ENCODE data around the gene AMFR. TPM values are rescaled to one million over a fixed set of nuclear protein-coding genes. Genes with fewer than 3 reads are reported as not detected.

The AMFR gene
- total and polyA plus RNA-seq, 10 of the 15 experiments (the other 5 are each of a cell fraction or from before 2014, with no cell fraction given) = 8.2 to 67.6 (median 28.1) TPM

- TF ChIP-seq GATAD2B (conservative IDR thresholded peaks at IDR 0.05; ENCODE audit: low read depth) (no peak), ZNF622 (IDR thresholded peaks at IDR 0.05) (no peak), MAX (IDR thresholded peaks at IDR 0.05; ENCODE audit: low read depth, low read length) (no peak), NFYA (IDR thresholded peaks at IDR 0.05; ENCODE audit: borderline replicate concordance, low read depth, low read length) (no peak)
These were observed 78.2 kb downstream of the AMFR start (continued) for GRCh38 chr16:56347166-56347565.

GRCh38 chr16:56346131-56346890 lies 79.0 kb downstream of the AMFR start:
- no peaks in the 10 kb centered on the region; the same call in 1 of the 2 replicates for H4K20me1 ChIP-seq (ENCODE audit: control insufficient read depth, insufficient read depth)
- intact Hi-C loops (cut with micrococcal nuclease; ENCODE audit: unreplicated experiment) = no loop called here
- H3K4me2 ChIP-seq (ENCODE audit: control insufficient read depth, insufficient read depth) = no peak overlapping the region
- RAD21 ChIA-PET (ENCODE audit: unreplicated experiment) = no interaction called here
- H3K9ac ChIP-seq (ENCODE audit: control insufficient read depth, insufficient read depth, low read length) = no peak overlapping the region
- no peaks in the 10 kb centered on the region for H3K79me2 ChIP-seq (ENCODE audit: control insufficient read depth, insufficient read depth, low read length)
- FAIRE-seq (no peak), DNase-seq (ENCODE audit: low read depth, low spot score) (no peak), ATAC-seq (no peak)
- in situ Hi-C loops (cut with MboI) = no loop called here
- WGBS (ENCODE audit: insufficient coverage, insufficient replicate concordance, low lambda C conversion rate, missing lambda C conversion rate) = 73% methylated on average over 15 of the region's 15 CpGs
- no peak overlapping the region for H3K27ac ChIP-seq (ENCODE audit: control insufficient read depth, insufficient read depth)
- no TSS peak for BruUV-seq (replicated peaks)
- POLR2A ChIA-PET = no interaction called here
- H3K27me3 ChIP-seq (replicated peaks in 1 of 2; ENCODE audit: control insufficient read depth in 2 of 2, insufficient read depth in 2 of 2, low read length in 1 of 2) = no peaks in the 10 kb centered on the region; a peak in 1 of 4 replicates
- TF ChIP-seq CREM (IDR thresholded peaks at IDR 0.05; ENCODE audit: low read depth) = no peak
- no peak for TF ChIP-seq ZNF24 (IDR thresholded peaks at IDR 0.05)
- TF ChIP-seq SUZ12 (IDR thresholded peaks at IDR 0.05; ENCODE audit: unreplicated experiment) = no peak
- TF ChIP-seq MYB (IDR thresholded peaks at IDR 0.05; ENCODE audit: borderline replicate concordance, low read depth, low read length) = no peak
- no peak for TF ChIP-seq ZNF622 (IDR thresholded peaks at IDR 0.05)
- no peak for TF ChIP-seq IRF5 (IDR thresholded peaks at IDR 0.05; ENCODE audit: borderline replicate concordance)
- TF ChIP-seq ELK1 (IDR thresholded peaks at IDR 0.05; ENCODE audit: low read depth, low read length) = no peak
- no peak for TF ChIP-seq IKZF2 (IDR thresholded peaks at IDR 0.05)
- TF ChIP-seq ATF3 (IDR thresholded peaks at IDR 0.05; ENCODE audit: borderline replicate concordance, extremely low read depth, low read depth, low read length) = no peak
- no peak for TF ChIP-seq HCFC1 (IDR thresholded peaks at IDR 0.05; ENCODE audit: low read length)
- no peak for TF ChIP-seq FOXM1 (IDR thresholded peaks at IDR 0.05; ENCODE audit: low read depth, low read length)
- TF ChIP-seq LARP7 (IDR thresholded peaks at IDR 0.05) = no peak
- H3K4me1 ChIP-seq (ENCODE audit: control insufficient read depth, insufficient read depth, low read length) = no peaks in the 10 kb centered on the region
- H3K4me3 ChIP-seq = no peak overlapping the region
- CTCF ChIA-PET = no interaction called here
- no peaks in the 10 kb centered on the region for H3K9me3 ChIP-seq (replicated peaks; ENCODE audit: control insufficient read depth, insufficient read depth, low read length)
- no peak overlapping the region for H2AFZ ChIP-seq (ENCODE audit: control insufficient read depth, low read depth, low read length)
- H3K36me3 ChIP-seq (ENCODE audit: control insufficient read depth in 2 of 2, insufficient read depth in 2 of 2, low read length in 1 of 2) = no peaks in the 10 kb centered on the region
- SMC1A ChIA-PET (ENCODE audit: uncharacterized antibody, unreplicated experiment) = no interaction called here

All from GM12878 (cell line).